ENCODE measurements around the gene HAGHL.

Gene HAGHL

DNA sequence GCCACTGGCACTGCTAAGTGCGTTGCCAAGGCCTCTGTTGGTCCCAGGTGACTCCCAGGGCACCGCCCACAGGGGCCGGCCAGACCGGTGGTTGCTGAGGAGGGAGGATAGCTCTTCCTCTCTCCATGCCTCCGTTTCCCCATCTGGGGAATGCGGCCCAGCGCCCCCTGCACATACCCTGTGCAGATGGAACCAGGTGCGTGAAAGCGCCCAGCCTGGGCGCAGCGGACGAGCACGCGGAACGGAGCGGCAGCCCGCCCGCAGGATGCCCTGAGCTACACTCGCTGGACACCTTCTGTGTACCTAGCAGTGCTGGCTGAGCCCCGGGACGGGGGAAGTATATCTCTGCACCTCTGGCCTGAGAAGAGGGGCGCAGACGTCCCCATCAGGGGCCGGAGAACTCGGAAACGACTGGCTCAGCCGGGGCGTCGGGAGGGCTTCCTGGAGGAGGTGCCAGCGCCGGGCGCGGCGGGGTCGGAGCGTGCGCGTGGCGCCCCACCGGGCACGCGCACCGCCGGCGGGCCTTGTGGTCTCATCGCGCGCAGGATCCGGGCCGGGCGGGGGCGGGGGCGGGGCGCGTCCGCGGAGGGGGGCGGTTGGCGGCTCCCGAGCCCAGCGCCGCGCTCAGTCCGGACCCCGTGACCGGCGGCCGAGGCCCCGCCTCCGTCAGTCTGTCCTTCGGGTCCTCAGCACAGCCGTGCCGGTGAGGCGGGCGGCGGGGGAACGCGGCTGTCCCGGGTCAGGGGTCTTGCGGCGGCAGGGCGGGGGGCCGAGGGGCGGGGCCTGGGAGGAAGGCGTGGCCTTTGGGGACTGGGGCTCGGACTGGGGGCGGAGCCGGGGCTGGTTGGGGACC, at the start of gene HAGHL, which contains the start of gene CCDC78:
HAGHL (plus strand) TSS at position 669 of the 853 bp plus-strand sequence. CDS start 404 bp downstream, outside the sequence.
CCDC78 (minus strand) TSS at position 6 of the 853 bp plus-strand sequence. CDS start 76 bp downstream, outside the sequence.
- Histone ChIP-seq H3K9me3 (ENCODE audit: control insufficient read depth, insufficient read depth, low read depth, low read length) (no peaks in the 10 kb centered on the region), H3K4me1 (ENCODE audit: control insufficient read depth, insufficient read depth, low read length) (peaks cover 4% of the 10 kb centered on the region; the same call in 1 of the 2 replicates), H3K4me3 (ENCODE audit: low read depth, low read length) (peak within 1 kb of the TSS; percentile 15), H3K27ac (ENCODE audit: extremely low read depth, low read depth, low read length) (peak within 1 kb of the TSS; percentile 11; the same call in 1 of the 2 replicates), H3K36me3 (ENCODE audit: control insufficient read depth in 2 of 2, insufficient read depth in 1 of 2, low read length in 2 of 2) (peaks cover 0 to 15% of the 10 kb centered on the region in 2 experiments; a peak in 2 of 3 replicates)
- TF ChIP-seq ZNF239 (tag by site-specific recombination; IDR thresholded peaks at IDR 0.05) (no peak), PBX3 (CRISPR knock-in tag; IDR thresholded peaks at IDR 0.05) (0 out of 2 replicates have a peak, but pooled peaks have one; percentile 17), ZNF341 (tag by site-specific recombination; IDR thresholded peaks at IDR 0.05; ENCODE audit: low read depth) (0 out of 2 replicates have a peak, but pooled peaks have one; percentile 16), GLI2 (tag by site-specific recombination; IDR thresholded peaks at IDR 0.05; ENCODE audit: borderline replicate concordance, low read depth) (no peak), PRDM1 (tag by site-specific recombination; IDR thresholded peaks at IDR 0.05) (no peak), ZBTB21 (tag by site-specific recombination; IDR thresholded peaks at IDR 0.05) (no peak), ZNF600 (tag by site-specific recombination; IDR thresholded peaks at IDR 0.05) (peak; percentile 37)
- TF ChIP-seq, protein P1, sequence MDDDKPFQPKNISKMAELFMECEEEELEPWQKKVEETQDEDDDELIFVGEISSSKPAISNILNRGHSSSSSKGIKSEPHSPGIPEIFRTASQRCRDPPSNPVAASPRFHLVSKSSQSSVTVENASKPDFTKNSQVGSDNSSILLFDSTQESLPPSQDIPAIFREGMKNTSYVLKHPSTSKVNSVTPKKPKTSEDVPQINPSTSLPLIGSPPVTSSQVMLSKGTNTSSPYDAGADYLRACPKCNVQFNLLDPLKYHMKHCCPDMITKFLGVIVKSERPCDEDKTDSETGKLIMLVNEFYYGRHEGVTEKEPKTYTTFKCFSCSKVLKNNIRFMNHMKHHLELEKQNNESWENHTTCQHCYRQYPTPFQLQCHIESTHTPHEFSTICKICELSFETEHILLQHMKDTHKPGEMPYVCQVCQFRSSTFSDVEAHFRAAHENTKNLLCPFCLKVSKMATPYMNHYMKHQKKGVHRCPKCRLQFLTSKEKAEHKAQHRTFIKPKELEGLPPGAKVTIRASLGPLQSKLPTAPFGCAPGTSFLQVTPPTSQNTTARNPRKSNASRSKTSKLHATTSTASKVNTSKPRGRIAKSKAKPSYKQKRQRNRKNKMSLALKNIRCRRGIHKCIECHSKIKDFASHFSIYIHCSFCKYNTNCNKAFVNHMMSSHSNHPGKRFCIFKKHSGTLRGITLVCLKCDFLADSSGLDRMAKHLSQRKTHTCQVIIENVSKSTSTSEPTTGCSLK (tag by site-specific recombination; IDR thresholded peaks at IDR 0.05), result no peak
- TF ChIP-seq, protein P2, sequence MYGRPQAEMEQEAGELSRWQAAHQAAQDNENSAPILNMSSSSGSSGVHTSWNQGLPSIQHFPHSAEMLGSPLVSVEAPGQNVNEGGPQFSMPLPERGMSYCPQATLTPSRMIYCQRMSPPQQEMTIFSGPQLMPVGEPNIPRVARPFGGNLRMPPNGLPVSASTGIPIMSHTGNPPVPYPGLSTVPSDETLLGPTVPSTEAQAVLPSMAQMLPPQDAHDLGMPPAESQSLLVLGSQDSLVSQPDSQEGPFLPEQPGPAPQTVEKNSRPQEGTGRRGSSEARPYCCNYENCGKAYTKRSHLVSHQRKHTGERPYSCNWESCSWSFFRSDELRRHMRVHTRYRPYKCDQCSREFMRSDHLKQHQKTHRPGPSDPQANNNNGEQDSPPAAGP (tag by site-specific recombination; IDR thresholded peaks at IDR 0.05), result 0 out of 2 replicates have a peak, but pooled peaks have one; percentile 16
- CTCF ChIA-PET, result interaction anchor here (0.7 to 4.8 kb wide), 3 partner anchors 9 to 15 kb away, joined by 3 to 38 read pairs (median 3); partner anchors contain the start of genes CIAO3 and METRN
- POLR2A ChIA-PET, result interaction anchor here (1.0 to 1.8 kb wide), 4 partner anchors 11 to 77 kb away, joined by 3 to 6 read pairs (median 4); partner anchors contain the start of genes JMJD8 and METRN

DNA sequence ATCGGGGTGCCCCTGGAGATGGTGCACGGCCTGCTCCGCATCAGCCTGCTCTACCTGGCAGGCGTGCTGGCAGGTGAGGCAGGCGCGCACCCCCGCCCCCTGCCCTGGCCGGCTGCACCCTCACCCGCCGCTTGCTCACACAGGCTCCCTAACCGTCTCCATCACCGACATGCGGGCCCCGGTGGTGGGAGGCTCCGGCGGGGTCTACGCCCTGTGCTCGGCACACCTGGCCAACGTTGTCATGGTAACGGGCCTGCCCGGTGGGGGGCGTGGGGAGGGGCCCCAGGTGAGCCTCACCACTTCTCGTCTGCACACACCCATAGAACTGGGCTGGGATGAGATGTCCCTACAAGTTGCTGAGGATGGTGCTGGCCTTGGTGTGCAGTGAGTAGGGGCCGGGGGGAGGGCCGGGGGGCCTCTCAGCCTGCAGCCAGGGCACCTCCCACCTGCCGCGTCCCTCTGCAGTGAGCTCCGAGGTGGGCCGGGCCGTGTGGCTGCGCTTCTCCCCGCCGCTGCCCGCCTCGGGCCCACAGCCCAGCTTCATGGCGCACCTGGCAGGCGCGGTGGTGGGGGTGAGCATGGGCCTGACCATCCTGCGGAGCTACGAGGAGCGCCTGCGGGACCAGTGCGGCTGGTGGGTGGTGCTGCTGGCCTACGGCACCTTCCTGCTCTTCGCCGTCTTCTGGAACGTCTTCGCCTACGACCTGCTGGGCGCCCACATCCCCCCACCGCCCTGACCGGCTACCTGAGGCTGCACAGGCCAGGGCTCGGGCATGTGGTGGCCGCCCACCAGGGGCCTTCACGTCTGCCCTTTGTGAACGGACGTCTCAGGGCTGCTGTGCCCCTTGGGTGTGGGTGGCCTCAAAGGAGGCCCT, 49.4 kb upstream of the HAGHL start:
- ChIA-PET POLR2A (interaction anchor here (1.6 to 2.6 kb wide), 3 partner anchors 10 to 13 kb away, joined by 4 to 10 read pairs (median 10); partner anchors contain the start of genes RHOT2 and WDR24), CTCF (interaction anchor here (1.1 to 1.7 kb wide), 2 partner anchors 9 to 11 kb away, joined by 4 to 6 read pairs; partner anchors contain the start of gene RHOT2)
- TF ChIP-seq ZEB2 (tag by site-specific recombination; IDR thresholded peaks at IDR 0.05) (peak; percentile 37; the same call in 1 of the 2 replicates), PATZ1 (tag by site-specific recombination; IDR thresholded peaks at IDR 0.05) (peak; percentile 29; the same call in 1 of the 2 replicates), ZNF416 (tag by site-specific recombination; IDR thresholded peaks at IDR 0.05) (no peak), ZFHX2 (tag by site-specific recombination; conservative IDR thresholded peaks at IDR 0.05) (0 out of 2 replicates have a peak, but pooled peaks have one; percentile 20), ZBTB6 (tag by site-specific recombination; IDR thresholded peaks at IDR 0.05) (peak; percentile 79; the same call in 1 of the 2 replicates), GLIS2 (tag by site-specific recombination; IDR thresholded peaks at IDR 0.05) (0 out of 2 replicates have a peak, but pooled peaks have one; percentile 30), ZBTB7A (tag by site-specific recombination; IDR thresholded peaks at IDR 0.05; ENCODE audit: low read depth) (no peak; the same call in 1 of the 2 replicates), ZNF626 (tag by site-specific recombination; IDR thresholded peaks at IDR 0.05) (no peak), KLF8 (tag by site-specific recombination; IDR thresholded peaks at IDR 0.05) (peak; percentile 63; the same call in 1 of the 2 replicates)
- H3K36me3 ChIP-seq (ENCODE audit: control insufficient read depth in 2 of 2, insufficient read depth in 1 of 2, low read length in 2 of 2), result peaks cover 3 to 44% of the 10 kb centered on the region in 2 experiments; a peak in 1 of 3 replicates
- peaks cover 14% of the 10 kb centered on the region; the same call in 1 of the 2 replicates for H3K4me1 ChIP-seq (ENCODE audit: control insufficient read depth, insufficient read depth, low read length)
- H3K4me3 ChIP-seq (ENCODE audit: low read depth, low read length), result no peak overlapping the region
- no peak overlapping the region for H3K27ac ChIP-seq (ENCODE audit: extremely low read depth, low read depth, low read length)
- no peaks in the 10 kb centered on the region for H3K9me3 ChIP-seq (ENCODE audit: control insufficient read depth, insufficient read depth, low read depth, low read length)

Measured in HEK293 (cell line).